Activated CD8-positive, alpha-beta memory T cell treated with anti-CD3 and anti-CD28 coated beads for 36 hours (primary cell): ENCODE data around the gene LRRC38. TPM values are rescaled to one million over a fixed set of nuclear protein-coding genes. Genes with fewer than 3 reads are reported as not detected.

Experiments used
- total RNA-seq, 2 experiments: library from RNA; stranded (reverse); gene quantifications; one replicate each; pipeline ENCODE4 v1.2.3, GENCODE V29; 2021

LRRC38 gene
- total RNA-seq, 2 experiments from 2014 or later: not detected

Other genes starting within 250 kb of the LRRC38 start
- not detected for gene PRAMEF8, start 228.9 kb downstream of the LRRC38 start, total RNA-seq
- not detected for gene PRAMEF33, start 210.5 kb downstream of the LRRC38 start, total RNA-seq
- not detected for gene PRAMEF15, start 198.4 kb downstream of the LRRC38 start, total RNA-seq
- not detected for gene PRAMEF14, start 166.9 kb downstream of the LRRC38 start, total RNA-seq
- gene PRAMEF19, start 142.1 kb downstream of the LRRC38 start, total RNA-seq: not detected
- gene PRAMEF17, start 124.4 kb downstream of the LRRC38 start, total RNA-seq: not detected
- not detected for gene PRAMEF20, start 103.6 kb downstream of the LRRC38 start, total RNA-seq
- not detected for gene PDPN, start 69.8 kb upstream of the LRRC38 start, total RNA-seq
- 10 to 100 TPM; 48.5 to 61.0 TPM for gene PRDM2, start 186.2 kb upstream of the LRRC38 start, total RNA-seq